ENCODE measurements around the gene TRAPPC2. TPM values are rescaled to one million over a fixed set of nuclear protein-coding genes. Genes with fewer than 3 reads are reported as not detected.

TRAPPC2 gene
- total RNA-seq, 1 donor from 2014 or later = 20.2 TPM

DNA sequence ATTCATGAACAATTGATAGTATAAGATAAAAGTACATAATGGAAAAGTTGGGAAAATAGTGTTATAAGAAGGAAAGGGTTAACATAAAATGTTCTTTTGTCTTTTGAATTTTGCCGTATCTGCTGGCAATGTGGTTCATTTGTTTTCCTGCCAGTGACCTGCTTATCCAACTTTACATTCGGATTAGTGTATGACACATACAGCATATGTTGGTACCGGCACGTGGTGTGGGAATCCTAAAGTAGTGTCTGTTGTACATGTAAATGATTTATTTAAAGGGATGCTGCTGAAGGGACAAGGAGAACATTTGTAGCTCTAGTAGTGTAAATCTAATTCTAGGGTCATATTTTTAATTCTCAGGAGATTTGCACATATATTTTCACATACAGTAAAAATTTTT is 34.0 kb downstream of the TRAPPC2 start:
- no peak overlapping the region for H3K27ac Mint-ChIP-seq
- TF ChIP-seq, protein P1, sequence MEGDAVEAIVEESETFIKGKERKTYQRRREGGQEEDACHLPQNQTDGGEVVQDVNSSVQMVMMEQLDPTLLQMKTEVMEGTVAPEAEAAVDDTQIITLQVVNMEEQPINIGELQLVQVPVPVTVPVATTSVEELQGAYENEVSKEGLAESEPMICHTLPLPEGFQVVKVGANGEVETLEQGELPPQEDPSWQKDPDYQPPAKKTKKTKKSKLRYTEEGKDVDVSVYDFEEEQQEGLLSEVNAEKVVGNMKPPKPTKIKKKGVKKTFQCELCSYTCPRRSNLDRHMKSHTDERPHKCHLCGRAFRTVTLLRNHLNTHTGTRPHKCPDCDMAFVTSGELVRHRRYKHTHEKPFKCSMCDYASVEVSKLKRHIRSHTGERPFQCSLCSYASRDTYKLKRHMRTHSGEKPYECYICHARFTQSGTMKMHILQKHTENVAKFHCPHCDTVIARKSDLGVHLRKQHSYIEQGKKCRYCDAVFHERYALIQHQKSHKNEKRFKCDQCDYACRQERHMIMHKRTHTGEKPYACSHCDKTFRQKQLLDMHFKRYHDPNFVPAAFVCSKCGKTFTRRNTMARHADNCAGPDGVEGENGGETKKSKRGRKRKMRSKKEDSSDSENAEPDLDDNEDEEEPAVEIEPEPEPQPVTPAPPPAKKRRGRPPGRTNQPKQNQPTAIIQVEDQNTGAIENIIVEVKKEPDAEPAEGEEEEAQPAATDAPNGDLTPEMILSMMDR (IDR thresholded peaks at IDR 0.05; ENCODE audit: unreplicated experiment) = no peak
- no peak for DNase-seq (ENCODE audit: low spot score in 2 of 2, unreplicated experiment in 2 of 2)
- H3K36me3 Mint-ChIP-seq = peaks cover 4% of the 10 kb centered on the region
- H3K9me3 Mint-ChIP-seq = peaks cover 19% of the 10 kb centered on the region
- peaks cover 15% of the 10 kb centered on the region for H3K4me1 Mint-ChIP-seq
- no peak overlapping the region for H3K4me3 Mint-ChIP-seq
- no peaks in the 10 kb centered on the region for H3K27me3 Mint-ChIP-seq (ENCODE audit: low read depth)

DNA sequence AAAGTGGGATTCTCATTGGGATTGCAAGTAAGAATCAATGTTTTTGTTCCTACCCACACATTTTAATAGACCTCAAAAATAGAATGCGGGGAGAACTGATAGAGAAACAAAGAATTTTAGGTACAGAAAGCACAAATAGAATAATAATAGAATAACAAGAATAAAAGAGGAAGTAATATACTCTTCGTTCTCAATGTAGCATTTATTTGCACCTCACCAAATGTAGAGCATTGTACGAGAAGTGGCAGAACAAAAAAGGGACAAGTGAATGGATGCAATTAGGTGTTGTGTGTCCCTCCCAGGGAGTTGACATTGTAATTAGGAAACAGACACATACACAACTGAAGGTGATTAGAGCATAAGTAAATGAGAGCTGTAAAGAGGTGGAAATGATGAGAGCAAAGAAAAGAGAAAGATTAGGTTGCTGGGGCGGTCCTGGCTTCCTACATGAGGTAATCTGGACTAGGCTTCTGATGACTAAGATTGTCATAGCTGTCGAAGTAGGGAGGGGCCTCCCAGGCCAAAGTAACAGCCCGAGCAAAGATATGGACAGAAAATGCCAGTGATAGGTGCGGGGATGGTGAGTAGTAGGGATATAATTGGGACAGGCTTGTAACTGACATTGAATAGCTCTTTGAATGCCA is 35.1 kb downstream of the TRAPPC2 start:
- H3K27me3 Mint-ChIP-seq (ENCODE audit: low read depth) = no peaks in the 10 kb centered on the region
- H3K27ac Mint-ChIP-seq = no peak overlapping the region
- TF ChIP-seq, protein P1 (IDR thresholded peaks at IDR 0.05; ENCODE audit: unreplicated experiment) = no peak
- peaks cover 24% of the 10 kb centered on the region for H3K4me1 Mint-ChIP-seq
- H3K36me3 Mint-ChIP-seq = peaks cover 4% of the 10 kb centered on the region
- H3K4me3 Mint-ChIP-seq = no peak overlapping the region
- H3K9me3 Mint-ChIP-seq = peaks cover 24% of the 10 kb centered on the region
- no peak for DNase-seq (ENCODE audit: low spot score in 2 of 2, unreplicated experiment in 2 of 2)

DNA sequence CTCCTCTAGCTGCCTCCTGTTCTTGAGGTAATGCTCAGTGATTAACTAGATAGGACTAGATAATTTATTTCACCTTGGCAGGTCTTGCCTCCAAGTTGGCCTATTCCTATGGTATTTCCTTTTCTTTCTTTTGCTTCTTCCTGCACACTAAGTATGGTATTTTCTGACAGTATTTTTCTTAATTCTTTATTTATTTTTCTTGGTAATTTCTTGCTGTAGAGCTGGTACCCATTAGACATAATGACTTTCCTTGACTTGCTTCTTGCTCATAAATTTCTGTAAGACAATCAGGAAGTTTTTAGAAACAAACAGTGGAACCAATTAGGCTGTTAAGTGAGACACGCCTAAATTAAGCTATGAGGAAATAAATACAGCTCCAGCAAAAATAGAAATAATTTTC is 36.0 kb downstream of the TRAPPC2 start:
- no peaks in the 10 kb centered on the region for H3K27me3 Mint-ChIP-seq (ENCODE audit: low read depth)
- H3K36me3 Mint-ChIP-seq = peaks cover 2% of the 10 kb centered on the region
- peaks cover 24% of the 10 kb centered on the region for H3K9me3 Mint-ChIP-seq
- DNase-seq (ENCODE audit: low spot score in 2 of 2, unreplicated experiment in 2 of 2) = no peak
- no peak overlapping the region for H3K27ac Mint-ChIP-seq
- no peak overlapping the region for H3K4me3 Mint-ChIP-seq
- TF ChIP-seq, protein P1 (IDR thresholded peaks at IDR 0.05; ENCODE audit: unreplicated experiment) = no peak
- H3K4me1 Mint-ChIP-seq = peaks cover 33% of the 10 kb centered on the region

DNA sequence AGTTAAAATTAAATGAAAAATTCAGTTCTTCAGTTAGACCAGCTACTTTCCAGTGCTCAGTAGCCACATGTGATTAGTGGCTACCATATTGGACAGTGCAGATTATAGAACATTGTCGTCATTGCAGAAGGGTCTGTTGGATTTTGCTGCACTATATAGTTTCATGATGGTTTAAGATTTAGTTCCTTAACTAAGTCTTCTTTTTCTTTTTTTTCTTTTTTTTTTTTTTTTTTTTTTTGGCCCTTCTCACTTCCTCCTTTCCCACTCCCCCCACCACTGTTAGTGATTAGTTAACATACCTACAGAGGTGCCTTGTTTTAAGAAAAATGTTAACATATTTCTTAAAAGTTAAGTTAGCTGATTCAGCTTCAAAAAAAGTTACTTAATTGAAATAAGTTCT is 36.4 kb downstream of the TRAPPC2 start:
- no peak for DNase-seq (ENCODE audit: low spot score in 2 of 2, unreplicated experiment in 2 of 2)
- Mint-ChIP-seq H3K4me1 (peaks cover 37% of the 10 kb centered on the region), H3K36me3 (peaks cover 2% of the 10 kb centered on the region), H3K4me3 (no peak overlapping the region), H3K27me3 (ENCODE audit: low read depth) (no peaks in the 10 kb centered on the region), H3K27ac (no peak overlapping the region), H3K9me3 (peaks cover 24% of the 10 kb centered on the region)
- TF ChIP-seq, protein P1 (IDR thresholded peaks at IDR 0.05; ENCODE audit: unreplicated experiment) = no peak

DNA sequence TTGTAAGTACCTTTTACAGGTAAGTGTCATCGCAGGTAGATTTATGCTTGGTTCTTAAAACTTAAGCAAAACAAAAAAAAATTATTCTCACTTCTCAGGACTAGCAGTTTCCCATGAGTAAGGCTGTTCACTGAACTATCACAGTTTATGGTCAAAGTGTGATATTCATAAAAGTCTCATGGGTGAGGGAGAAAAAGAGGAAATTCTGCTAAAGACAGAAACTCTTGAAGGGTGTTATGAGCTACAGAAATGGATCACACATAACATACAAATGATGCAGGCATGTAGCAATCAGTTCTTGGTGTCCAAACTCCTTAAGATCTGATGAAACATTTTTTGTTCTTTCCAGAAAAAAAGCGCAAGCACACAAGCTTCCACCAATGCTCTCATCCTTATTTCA is 37.0 kb downstream of the TRAPPC2 start:
- Mint-ChIP-seq H3K27ac (peak overlapping the region; percentile 6), H3K4me1 (peaks cover 42% of the 10 kb centered on the region), H3K36me3 (peaks cover 2% of the 10 kb centered on the region), H3K9me3 (peaks cover 21% of the 10 kb centered on the region), H3K27me3 (ENCODE audit: low read depth) (no peaks in the 10 kb centered on the region), H3K4me3 (no peak overlapping the region)
- TF ChIP-seq, protein P1 (IDR thresholded peaks at IDR 0.05; ENCODE audit: unreplicated experiment) = no peak
- no peak for DNase-seq (ENCODE audit: low spot score in 2 of 2, unreplicated experiment in 2 of 2)
